WERI-Rb-1 (cell line): Measurements from ENCODE around the gene BACH2.
"Not testable (repeated sequence)": the region's sequence is repeated elsewhere in the genome, so short reads cannot be mapped to it uniquely, and the experiment has no call there.

Experiments used
- DNase-seq: peaks from one replicate; pipeline ENCODE4 v3.0.0-alpha.2; 2020
- H3K27ac ChIP-seq: fragments of 250-450 bp; sonication (Bioruptor Pico); 2 replicates; pipeline ENCODE4 v1.5.1; 2020; ENCODE audit warnings: mild to moderate bottlenecking, moderate library complexity
- H3K27me3 ChIP-seq: fragments of 250-450 bp; sonication (Bioruptor Pico); 2 replicates; pipeline ENCODE4 v1.5.1; 2021; ENCODE audit warnings: mild to moderate bottlenecking, low read depth, moderate library complexity; ENCODE audit not compliant: insufficient read depth, severe bottlenecking
- H3K36me3 ChIP-seq: fragments of 250-450 bp; sonication (Bioruptor Pico); 2 replicates; pipeline ENCODE4 v1.5.1; 2020; ENCODE audit warnings: mild to moderate bottlenecking, moderate library complexity
- H3K4me3 ChIP-seq: 2 replicates; pipeline ENCODE4 v1.5.1; 2011; ENCODE audit warnings: low read depth, mild to moderate bottlenecking, control low read depth, low read length
- H3K9me3 ChIP-seq: fragments of 250-450 bp; sonication (Bioruptor Pico); 2 replicates; pipeline ENCODE4 v1.5.1; 2021; ENCODE audit warnings: mild to moderate bottlenecking, moderate library complexity; ENCODE audit not compliant: severe bottlenecking
- CTCF ChIP-seq: IDR thresholded peaks from 2 replicates; pipeline ENCODE4 v1.5.1; 2011; ENCODE audit warnings: low read depth, mild to moderate bottlenecking, control low read depth, inconsistent platforms, low read length

BACH2 gene

GRCh38 chr6:90214461-90214860, 82.2 kb downstream of the BACH2 start:
- Histone ChIP-seq H3K27me3 (no peaks in the 10 kb centered on the region), H3K4me3 (no peak overlapping the region), H3K9me3 (no peaks in the 10 kb centered on the region), H3K27ac (no peak overlapping the region), H3K36me3 (no peaks in the 10 kb centered on the region)
- DNase-seq = no peak
- TF ChIP-seq CTCF = no peak

- Histone ChIP-seq H3K27me3 (no peaks in the 10 kb centered on the region), H3K9me3 (no peaks in the 10 kb centered on the region), H3K27ac (no peak overlapping the region), H3K4me3 (no peak overlapping the region), H3K36me3 (no peaks in the 10 kb centered on the region)
- no peak for DNase-seq
- no peak for TF ChIP-seq CTCF
Observed at GRCh38 chr6:90212274-90212673, 84.4 kb downstream of the BACH2 start.

DNA sequence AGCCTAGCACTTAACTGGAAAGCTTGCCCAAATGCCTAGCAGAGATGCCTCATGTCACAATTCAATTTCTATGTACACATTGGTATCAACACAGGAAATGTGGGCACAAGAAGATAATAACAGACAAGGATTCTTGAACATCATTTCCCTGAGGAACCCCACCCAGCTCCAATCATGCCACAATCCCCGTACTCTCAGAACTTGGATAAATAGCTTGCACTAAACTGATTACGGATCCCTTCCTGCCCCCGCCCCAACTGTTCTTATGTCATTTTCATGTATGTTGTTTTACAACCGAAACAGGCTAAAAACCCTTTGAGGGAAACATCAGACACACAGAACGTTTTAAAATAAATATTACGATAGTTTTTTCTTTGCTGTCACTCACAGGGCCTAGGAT, 87.1 kb downstream of the BACH2 start:
- H3K4me3 ChIP-seq = no peak overlapping the region
- H3K27ac ChIP-seq = no peak overlapping the region
- H3K36me3 ChIP-seq = no peaks in the 10 kb centered on the region; the same call in 1 of the 2 replicates
- no peak for DNase-seq
- TF ChIP-seq CTCF = no peak
- no peaks in the 10 kb centered on the region for H3K27me3 ChIP-seq
- no peaks in the 10 kb centered on the region for H3K9me3 ChIP-seq

DNA sequence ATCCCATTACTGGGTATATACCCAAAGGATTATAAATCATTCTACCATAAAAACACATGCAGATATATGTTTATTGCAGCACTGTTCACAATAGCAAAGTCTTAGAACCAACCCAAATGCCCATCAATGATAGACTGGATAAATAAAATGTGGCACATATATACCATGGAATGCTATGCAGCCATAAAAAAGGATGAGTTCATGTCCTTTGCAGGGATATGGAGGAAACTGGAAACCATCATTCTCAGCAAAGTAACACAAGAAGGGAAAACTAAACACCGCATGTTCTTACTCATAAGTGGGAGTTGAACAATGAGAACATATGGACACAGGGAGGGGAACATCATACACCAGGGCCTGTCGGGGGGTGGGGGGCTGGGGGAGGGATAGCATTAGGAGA, 88.0 kb downstream of the BACH2 start:
- DNase-seq, H3K4me3 ChIP-seq, H3K27me3 ChIP-seq, H3K9me3 ChIP-seq, H3K27ac ChIP-seq, H3K36me3 ChIP-seq: not testable (repeated sequence)

- DNase-seq = no peak
- H3K27ac ChIP-seq = no peak overlapping the region
Observed at GRCh38 chr6:90204327-90205056, 92.2 kb downstream of the BACH2 start.

GRCh38 chr6:90203672-90204071, 93.0 kb downstream of the BACH2 start:
- H3K36me3 ChIP-seq = no peaks in the 10 kb centered on the region; the same call in 1 of the 2 replicates
- H3K9me3 ChIP-seq = no peaks in the 10 kb centered on the region
- no peak overlapping the region for H3K27ac ChIP-seq
- H3K4me3 ChIP-seq = no peak overlapping the region
- no peak for DNase-seq
- H3K27me3 ChIP-seq = no peaks in the 10 kb centered on the region
- TF ChIP-seq CTCF = no peak

More at GRCh38 chr6:90204327-90205056, 92.2 kb downstream of the BACH2 start:
- H3K4me3 ChIP-seq = no peak overlapping the region
- no peaks in the 10 kb centered on the region for H3K9me3 ChIP-seq
- no peaks in the 10 kb centered on the region for H3K27me3 ChIP-seq
- H3K36me3 ChIP-seq = no peaks in the 10 kb centered on the region; the same call in 1 of the 2 replicates
- TF ChIP-seq CTCF = no peak
